SK-N-SH (cell line): ENCODE results near the gene RASIP1. TPM values are rescaled to one million over a fixed set of nuclear protein-coding genes. Genes with fewer than 3 reads are reported as not detected.
A peak's percentile ranks its signal among the peaks of the same experiment; 100 is the strongest.

ENCODE experiments used
- CTCF ChIA-PET: fragments of 300-600, 350-600 bp; formaldehyde crosslinking; extraction: SDS; loops from one replicate; lab custom pipeline; 2021; lab: Yijun Ruan, JAX
- POLR2A ChIA-PET: fragments of 350-600 bp; sonication (Branson Sonifier 250); formaldehyde crosslinking; extraction: SDS; loops from one replicate; lab custom pipeline; 2020; ENCODE audit warnings: antibody characterized with exemption, inconsistent platforms; lab: Yijun Ruan, JAX
- DNase-seq: peaks from one replicate; pipeline ENCODE4 v3.0.0; 2012
- H2AFZ ChIP-seq: fragments of 200-600 bp; sonication (generic); 2 replicates; pipeline ENCODE4 v1.8.1; 2016; ENCODE audit warnings: antibody characterized with exemption, mild to moderate bottlenecking, low read depth
- H3F3A ChIP-seq: fragments of 200-600 bp; sonication (generic); replicated peaks from 2 replicates; pipeline ENCODE3; 2016; ENCODE audit warnings: antibody characterized with exemption, mild to moderate bottlenecking; ENCODE audit not compliant: insufficient read depth
- H3K27ac ChIP-seq, 2 experiments: fragments of 200-500 bp in 1 of 2; fragments of 200-600 bp in 1 of 2; sonication (Bioruptor generic) in 1 of 2; sonication (generic), shearing (Covaris generic) in 1 of 2; 2 replicates each; pipeline versions ENCODE4 v1.5.1 to v1.6.1; 2014 to 2016; ENCODE audit warnings: low read depth in 2 of 2, inconsistent platforms in 1 of 2, low read length in 1 of 2, mild to moderate bottlenecking in 1 of 2, mixed read lengths in 1 of 2
- H3K27me3 ChIP-seq: fragments of 200-600 bp; sonication (generic), shearing (Covaris generic); 2 replicates; pipeline ENCODE4 v1.6.1; 2016; ENCODE audit warnings: mixed run types; ENCODE audit not compliant: insufficient read depth
- H3K36me3 ChIP-seq, 2 experiments: fragments of 200-500 bp in 1 of 2; fragments of 200-600 bp in 1 of 2; sonication (Bioruptor generic) in 1 of 2; sonication (generic) in 1 of 2; replicated peaks in 1 of 2; 2 replicates each; pipeline versions ENCODE3 to v1.5.1; 2014 to 2016; ENCODE audit warnings: low read length in 1 of 2, mild to moderate bottlenecking in 1 of 2; ENCODE audit not compliant: insufficient read depth in 2 of 2, control insufficient read depth in 1 of 2
- H3K4me1 ChIP-seq, 2 experiments: fragments of 200-500 bp in 1 of 2; fragments of 200-600 bp in 1 of 2; sonication (Bioruptor generic) in 1 of 2; sonication (generic), shearing (Covaris generic) in 1 of 2; 2 replicates each; pipeline versions ENCODE4 v1.5.1 to v1.6.1; 2014 to 2016; ENCODE audit warnings: low read depth in 1 of 2, low read length in 1 of 2, mixed run types in 1 of 2; ENCODE audit not compliant: insufficient read depth in 2 of 2, control insufficient read depth in 1 of 2
- H3K4me2 ChIP-seq: fragments of 200-600 bp; sonication (generic), shearing (Covaris generic); 2 replicates; pipeline ENCODE4 v1.6.1; 2017; ENCODE audit warnings: mixed run types
- H3K4me3 ChIP-seq, 2 experiments: fragments of 200-500 bp in 1 of 2; fragments of 200-600 bp in 1 of 2; sonication (Bioruptor generic) in 1 of 2; sonication (generic), shearing (Covaris generic) in 1 of 2; 2 replicates each; pipeline versions ENCODE4 v1.5.1 to v1.8.1; 2014 to 2016; ENCODE audit warnings: low read depth in 2 of 2, inconsistent platforms in 1 of 2, low read length in 1 of 2, mild to moderate bottlenecking in 1 of 2, mixed read lengths in 1 of 2, moderate library complexity in 1 of 2
- H3K79me2 ChIP-seq: fragments of 200-600 bp; sonication (generic); 2 replicates; pipeline ENCODE4 v1.8.1; 2017; ENCODE audit warnings: mild to moderate bottlenecking; ENCODE audit not compliant: insufficient read depth
- H3K9ac ChIP-seq: fragments of 200-600 bp; sonication (generic); 2 replicates; pipeline ENCODE4 v1.6.1; 2017; ENCODE audit warnings: mixed run types
- H3K9me2 ChIP-seq: fragments of 200-600 bp; sonication (generic); 2 replicates; pipeline ENCODE4 v1.6.1; 2017; ENCODE audit warnings: mixed run types
- H3K9me3 ChIP-seq: fragments of 200-600 bp; sonication (generic); 2 replicates; pipeline ENCODE4 v1.6.1; 2017; ENCODE audit warnings: mixed run types, mild to moderate bottlenecking, moderate library complexity
- H4K20me1 ChIP-seq: fragments of 200-600 bp; sonication (generic); 2 replicates; pipeline ENCODE4 v1.6.1; 2017; ENCODE audit warnings: mild to moderate bottlenecking, mixed run types; ENCODE audit not compliant: insufficient read depth
- FOSL2 ChIP-seq: IDR thresholded peaks from 2 replicates; pipeline ENCODE4 v1.4.0; 2012; ENCODE audit warnings: low read depth, mild to moderate bottlenecking, moderate library complexity, borderline replicate concordance
- MEF2A ChIP-seq: IDR thresholded peaks from 2 replicates; pipeline ENCODE4 v1.4.0; 2012; ENCODE audit warnings: low read depth, borderline replicate concordance
- RAD21 ChIP-seq: IDR thresholded peaks from 2 replicates; pipeline ENCODE4 v1.6.1; 2012; ENCODE audit warnings: mild to moderate bottlenecking, low read length
- SMC3 ChIP-seq: IDR thresholded peaks from 2 replicates; pipeline ENCODE4 v1.6.1; 2012; ENCODE audit warnings: low read depth, low read length, improper control_type of control experiment
- WGBS: methylation state at CpG from one replicate; pipeline ENCODE4 v1.1.6; 2017; ENCODE audit warnings: low lambda C conversion rate; 5-methylcytosine and 5-hydroxymethylcytosine counted together
- polyA plus RNA-seq, 3 experiments: library from polyadenylated mRNA; depleted of rRNA; stranded (reverse); fragments of >200 nt; gene quantifications; 2 replicates each; pipeline ENCODE4 v1.2.3, GENCODE V29; 2012
- TF ChIP-seq, protein P1 (sequence below): IDR thresholded peaks from 2 replicates; pipeline ENCODE4 v1.4.0; 2012; ENCODE audit warnings: low read depth
- TF ChIP-seq, protein P2 (sequence below): fragments of 150-350 bp; IDR thresholded peaks from 2 replicates; pipeline ENCODE4 v1.6.1; 2016; ENCODE audit warnings: mild to moderate bottlenecking, low read depth, low read length
- TF ChIP-seq, protein P3 (sequence below): IDR thresholded peaks from 2 replicates; pipeline ENCODE4 v1.6.1; 2012; ENCODE audit warnings: mild to moderate bottlenecking, low read depth, low read length, moderate library complexity

RASIP1 gene
- polyA plus RNA-seq, 1 of the 3 experiments (the other 2 are of a cell fraction): 0.41 TPM

DNA sequence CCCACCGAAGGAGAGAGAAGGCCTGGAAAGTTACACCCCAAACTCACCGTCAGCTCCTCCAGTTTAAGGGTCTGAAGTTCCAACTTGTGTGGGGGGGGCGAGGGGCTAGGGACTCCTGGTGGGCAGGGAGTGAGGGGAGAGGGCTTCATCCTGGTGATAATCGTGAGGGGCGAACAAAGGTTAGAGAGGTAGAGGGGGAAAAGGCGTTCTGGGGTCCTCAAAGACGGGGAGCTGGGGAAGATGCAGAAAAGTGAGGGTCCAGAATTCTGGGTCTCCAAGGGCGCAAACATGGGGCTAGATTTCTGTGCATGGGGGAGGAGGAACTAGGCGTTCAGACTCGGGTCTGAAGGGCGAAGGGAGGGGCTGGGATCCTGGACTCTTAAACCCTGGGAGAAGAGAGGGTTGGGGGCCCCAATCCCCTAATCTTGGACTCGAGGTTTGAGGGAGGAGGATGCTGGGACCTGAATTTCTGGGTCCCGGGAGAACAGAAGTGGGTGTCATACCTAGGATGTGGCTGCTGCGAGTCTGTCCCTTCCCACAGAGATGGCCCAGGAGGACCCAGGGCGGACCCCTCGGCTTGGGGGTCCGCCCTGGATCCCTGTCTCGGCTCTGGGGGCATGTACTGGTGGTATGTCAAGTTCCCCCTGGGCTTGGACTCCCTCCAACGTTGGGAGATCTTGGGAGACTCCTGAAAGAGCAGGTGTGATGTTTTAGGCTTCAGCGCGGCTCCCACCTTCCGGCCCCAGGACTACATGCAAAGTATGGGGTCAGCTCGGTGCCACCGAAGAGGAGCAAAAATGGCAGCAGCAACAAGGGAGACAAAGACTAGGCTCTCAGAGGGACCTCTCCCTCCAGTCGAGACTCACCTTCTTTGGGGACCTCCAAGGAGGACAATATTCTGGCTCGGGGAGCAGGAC is 25.4 kb downstream of the RASIP1 start:
- Histone ChIP-seq H4K20me1 (no peaks in the 10 kb centered on the region), H3K4me2 (peak overlapping the region; percentile 95), H2AFZ (peak overlapping the region; percentile 81; the same call in 1 of the 2 replicates), H3K4me1 (peaks cover 8 to 30% of the 10 kb centered on the region in 2 experiments; a peak in 2 of 4 replicates), H3K9me3 (no peaks in the 10 kb centered on the region), H3K4me3 (peak overlapping the region; percentile 55 to 78), H3K27me3 (no peaks in the 10 kb centered on the region), H3K27ac (peak overlapping the region; percentile 77 to 85), H3K79me2 (peaks cover 17% of the 10 kb centered on the region), H3K9me2 (no peaks in the 10 kb centered on the region), H3K9ac (peak overlapping the region; percentile 82), H3F3A (peaks cover 4% of the 10 kb centered on the region), H3K36me3 (no peaks in the 10 kb centered on the region)
- no peak for DNase-seq
- CTCF ChIA-PET: interaction anchor here (1.4 to 4.5 kb wide), 5 partner anchors 24 to 72 kb away, joined by 4 to 30 read pairs (median 9); partner anchors contain the start of gene CA11
- WGBS: 68% methylated on average over 23 of the region's 26 CpGs
- POLR2A ChIA-PET: interaction anchor here (0.6 kb wide), 1 partner anchor 158 kb away, joined by 3 read pairs; no protein-coding TSS in a partner anchor
- TF ChIP-seq FOSL2 (no peak), RAD21 (no peak), SMC3 (no peak), MEF2A (no peak)
- TF ChIP-seq, protein P1, sequence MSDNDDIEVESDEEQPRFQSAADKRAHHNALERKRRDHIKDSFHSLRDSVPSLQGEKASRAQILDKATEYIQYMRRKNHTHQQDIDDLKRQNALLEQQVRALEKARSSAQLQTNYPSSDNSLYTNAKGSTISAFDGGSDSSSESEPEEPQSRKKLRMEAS: no peak
- TF ChIP-seq, protein P2, sequence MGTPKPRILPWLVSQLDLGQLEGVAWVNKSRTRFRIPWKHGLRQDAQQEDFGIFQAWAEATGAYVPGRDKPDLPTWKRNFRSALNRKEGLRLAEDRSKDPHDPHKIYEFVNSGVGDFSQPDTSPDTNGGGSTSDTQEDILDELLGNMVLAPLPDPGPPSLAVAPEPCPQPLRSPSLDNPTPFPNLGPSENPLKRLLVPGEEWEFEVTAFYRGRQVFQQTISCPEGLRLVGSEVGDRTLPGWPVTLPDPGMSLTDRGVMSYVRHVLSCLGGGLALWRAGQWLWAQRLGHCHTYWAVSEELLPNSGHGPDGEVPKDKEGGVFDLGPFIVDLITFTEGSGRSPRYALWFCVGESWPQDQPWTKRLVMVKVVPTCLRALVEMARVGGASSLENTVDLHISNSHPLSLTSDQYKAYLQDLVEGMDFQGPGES: no peak
- TF ChIP-seq, protein P3, sequence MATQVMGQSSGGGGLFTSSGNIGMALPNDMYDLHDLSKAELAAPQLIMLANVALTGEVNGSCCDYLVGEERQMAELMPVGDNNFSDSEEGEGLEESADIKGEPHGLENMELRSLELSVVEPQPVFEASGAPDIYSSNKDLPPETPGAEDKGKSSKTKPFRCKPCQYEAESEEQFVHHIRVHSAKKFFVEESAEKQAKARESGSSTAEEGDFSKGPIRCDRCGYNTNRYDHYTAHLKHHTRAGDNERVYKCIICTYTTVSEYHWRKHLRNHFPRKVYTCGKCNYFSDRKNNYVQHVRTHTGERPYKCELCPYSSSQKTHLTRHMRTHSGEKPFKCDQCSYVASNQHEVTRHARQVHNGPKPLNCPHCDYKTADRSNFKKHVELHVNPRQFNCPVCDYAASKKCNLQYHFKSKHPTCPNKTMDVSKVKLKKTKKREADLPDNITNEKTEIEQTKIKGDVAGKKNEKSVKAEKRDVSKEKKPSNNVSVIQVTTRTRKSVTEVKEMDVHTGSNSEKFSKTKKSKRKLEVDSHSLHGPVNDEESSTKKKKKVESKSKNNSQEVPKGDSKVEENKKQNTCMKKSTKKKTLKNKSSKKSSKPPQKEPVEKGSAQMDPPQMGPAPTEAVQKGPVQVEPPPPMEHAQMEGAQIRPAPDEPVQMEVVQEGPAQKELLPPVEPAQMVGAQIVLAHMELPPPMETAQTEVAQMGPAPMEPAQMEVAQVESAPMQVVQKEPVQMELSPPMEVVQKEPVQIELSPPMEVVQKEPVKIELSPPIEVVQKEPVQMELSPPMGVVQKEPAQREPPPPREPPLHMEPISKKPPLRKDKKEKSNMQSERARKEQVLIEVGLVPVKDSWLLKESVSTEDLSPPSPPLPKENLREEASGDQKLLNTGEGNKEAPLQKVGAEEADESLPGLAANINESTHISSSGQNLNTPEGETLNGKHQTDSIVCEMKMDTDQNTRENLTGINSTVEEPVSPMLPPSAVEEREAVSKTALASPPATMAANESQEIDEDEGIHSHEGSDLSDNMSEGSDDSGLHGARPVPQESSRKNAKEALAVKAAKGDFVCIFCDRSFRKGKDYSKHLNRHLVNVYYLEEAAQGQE: no peak
